Measurements from ENCODE around the gene CCL22.
"Not testable (repeated sequence)": the region's sequence is repeated elsewhere in the genome, so short reads cannot be mapped to it uniquely, and the experiment has no call there.

CCL22 gene

GRCh38 chr16:57372372-57373116 is 14.0 kb downstream of the CCL22 start, which contains the start of gene CX3CL1:
TSS of gene CX3CL1 (plus strand) at chr16:57372490. CDS start at chr16:57372569, 79 bp downstream.
- no peak for TF ChIP-seq CTCF (IDR thresholded peaks at IDR 0.05; ENCODE audit: insufficient read depth, low read length, poor library complexity, severe bottlenecking)
- no peaks in the 10 kb centered on the region for H3K36me3 ChIP-seq (ENCODE audit: control insufficient read depth, insufficient read depth, low read length)
- no peak within 1 kb of the TSS for H3K4me3 ChIP-seq (replicated peaks; ENCODE audit: low read depth, low read length)
- DNase-seq (ENCODE audit: extremely low read depth, insufficient read length), result no peak
- H3K27me3 ChIP-seq (replicated peaks; ENCODE audit: control insufficient read depth, insufficient read depth, low read length), result no peaks in the 10 kb centered on the region

GRCh38 chr16:57373117-57373947 is 14.7 kb downstream of the CCL22 start:
- H3K36me3 ChIP-seq (ENCODE audit: control insufficient read depth, insufficient read depth, low read length), result no peaks in the 10 kb centered on the region
- H3K4me3 ChIP-seq (replicated peaks; ENCODE audit: low read depth, low read length), result no peak overlapping the region
- no peak for DNase-seq (ENCODE audit: extremely low read depth, insufficient read length)
- no peaks in the 10 kb centered on the region for H3K27me3 ChIP-seq (replicated peaks; ENCODE audit: control insufficient read depth, insufficient read depth, low read length)
- no peak for TF ChIP-seq CTCF (IDR thresholded peaks at IDR 0.05; ENCODE audit: insufficient read depth, low read length, poor library complexity, severe bottlenecking)

- H3K27me3 ChIP-seq (replicated peaks; ENCODE audit: control insufficient read depth, insufficient read depth, low read length), result no peaks in the 10 kb centered on the region
- H3K4me3 ChIP-seq (replicated peaks; ENCODE audit: low read depth, low read length), result no peak overlapping the region
- TF ChIP-seq CTCF (IDR thresholded peaks at IDR 0.05; ENCODE audit: insufficient read depth, low read length, poor library complexity, severe bottlenecking), result no peak
- DNase-seq (ENCODE audit: extremely low read depth, insufficient read length), result no peak
- no peaks in the 10 kb centered on the region for H3K36me3 ChIP-seq (ENCODE audit: control insufficient read depth, insufficient read depth, low read length)
Measured at GRCh38 chr16:57374067-57374534, 15.5 kb downstream of the CCL22 start.

- not testable (repeated sequence) for H3K36me3 ChIP-seq (ENCODE audit: control insufficient read depth, insufficient read depth, low read length); DNase-seq (ENCODE audit: extremely low read depth, insufficient read length); H3K27me3 ChIP-seq (replicated peaks; ENCODE audit: control insufficient read depth, insufficient read depth, low read length); H3K4me3 ChIP-seq (replicated peaks; ENCODE audit: low read depth, low read length)
Measured at GRCh38 chr16:57374925-57375465, 16.4 kb downstream of the CCL22 start.

GRCh38 chr16:57376313-57376818 is 17.8 kb downstream of the CCL22 start:
- TF ChIP-seq CTCF (IDR thresholded peaks at IDR 0.05; ENCODE audit: insufficient read depth, low read length, poor library complexity, severe bottlenecking), result no peak
- Histone ChIP-seq H3K36me3 (ENCODE audit: control insufficient read depth, insufficient read depth, low read length) (no peaks in the 10 kb centered on the region), H3K4me3 (replicated peaks; ENCODE audit: low read depth, low read length) (no peak overlapping the region), H3K27me3 (replicated peaks; ENCODE audit: control insufficient read depth, insufficient read depth, low read length) (no peaks in the 10 kb centered on the region)
- DNase-seq (ENCODE audit: extremely low read depth, insufficient read length), result no peak
